CD14-positive monocyte (primary cell): Measurements from ENCODE around the gene KRT35. TPM values are rescaled to one million over a fixed set of nuclear protein-coding genes. Genes with fewer than 3 reads are reported as not detected.

Experiments used
- DNase-seq, 3 donors: peaks; one replicate each; pipeline ENCODE4 v3.0.0-alpha.2; 2011 to 2022
- H2AFZ ChIP-seq: 2 replicates; pipeline ENCODE4 v1.6.0; 2012; ENCODE audit warnings: mild to moderate bottlenecking, low read depth, low read length, inconsistent platforms; ENCODE audit not compliant: insufficient read depth, poor library complexity, severe bottlenecking
- H3K27ac ChIP-seq, 2 donors: 1 replicate in 1 of 2; 2 replicates in 1 of 2; pipeline ENCODE4 v1.5.1; 2012 to 2013; ENCODE audit warnings: low read length in 2 of 2, control low read depth in 1 of 2, inconsistent platforms in 1 of 2, low read depth in 1 of 2, mild to moderate bottlenecking in 1 of 2
- H3K27me3 ChIP-seq, 2 donors: one replicate each; pipeline versions ENCODE4 v1.6.0 to v1.6.1; 2011 to 2013; ENCODE audit warnings: low read length in 2 of 2; ENCODE audit not compliant: control insufficient read depth in 2 of 2, insufficient read depth in 2 of 2
- H3K36me3 ChIP-seq, 2 donors: replicated peaks in 1 of 2; 1 replicate in 1 of 2; 2 replicates in 1 of 2; pipeline versions ENCODE4 v1.5.1 to v1.6.1; 2012 to 2013; ENCODE audit warnings: low read length in 2 of 2, control low read depth in 1 of 2, inconsistent platforms in 1 of 2, mild to moderate bottlenecking in 1 of 2; ENCODE audit not compliant: insufficient read depth in 2 of 2, control insufficient read depth in 1 of 2
- H3K4me1 ChIP-seq, 2 donors: 1 replicate in 1 of 2; 2 replicates in 1 of 2; pipeline versions ENCODE4 v1.5.1 to v1.6.1; 2012 to 2013; ENCODE audit warnings: low read length in 2 of 2, control low read depth in 1 of 2, inconsistent platforms in 1 of 2, mild to moderate bottlenecking in 1 of 2, moderate library complexity in 1 of 2; ENCODE audit not compliant: insufficient read depth in 2 of 2, control insufficient read depth in 1 of 2
- H3K4me2 ChIP-seq: replicated peaks from 2 replicates; pipeline ENCODE3; 2012; ENCODE audit warnings: low read length, moderate library complexity, mild to moderate bottlenecking; ENCODE audit not compliant: poor library complexity, severe bottlenecking; ENCODE audit errors: extremely low read depth
- H3K4me3 ChIP-seq, 3 experiments: fragments of 200-600 bp in 1 of 3; sonication (generic) in 1 of 3; replicated peaks in 1 of 3; 1 replicate in 2 of 3; 2 replicates in 1 of 3; pipeline ENCODE4 v1.5.1; 2011 to 2013; ENCODE audit warnings: low read length in 3 of 3, mild to moderate bottlenecking in 3 of 3, control low read depth in 2 of 3, low read depth in 2 of 3, inconsistent platforms in 1 of 3, moderate library complexity in 1 of 3
- H3K79me2 ChIP-seq: 2 replicates; pipeline ENCODE4 v1.6.0; 2012; ENCODE audit warnings: mild to moderate bottlenecking, control low read depth, inconsistent platforms, low read length, moderate library complexity; ENCODE audit not compliant: insufficient read depth
- H3K9ac ChIP-seq: 2 replicates; pipeline ENCODE4 v1.6.0; 2017; ENCODE audit warnings: low read length, mild to moderate bottlenecking; ENCODE audit not compliant: insufficient read depth, poor library complexity, severe bottlenecking
- H3K9me3 ChIP-seq, 2 donors: replicated peaks in 1 of 2; 1 replicate in 1 of 2; 2 replicates in 1 of 2; pipeline versions ENCODE4 v1.5.1 to v1.6.1; 2012 to 2013; ENCODE audit warnings: low read length in 2 of 2, control low read depth in 1 of 2; ENCODE audit not compliant: control insufficient read depth in 1 of 2, insufficient read depth in 1 of 2
- H4K20me1 ChIP-seq: 2 replicates; pipeline ENCODE4 v1.6.0; 2012; ENCODE audit warnings: mild to moderate bottlenecking, low read length, control low read depth, moderate library complexity; ENCODE audit not compliant: insufficient read depth
- H3K27ac Mint-ChIP-seq, 7 donors: one replicate each; pipeline ENCODE4 v1.8.0; 2020; ENCODE audit warnings: mild to moderate bottlenecking in 7 of 7, mixed read lengths in 7 of 7, moderate library complexity in 6 of 7, inconsistent platforms in 2 of 7
- H3K27me3 Mint-ChIP-seq, 3 donors: one replicate each; pipeline ENCODE4 v1.8.0; 2021 to 2022; ENCODE audit warnings: low read depth in 3 of 3, mild to moderate bottlenecking in 3 of 3, mixed read lengths in 3 of 3, moderate library complexity in 3 of 3, inconsistent platforms in 1 of 3
- H3K36me3 Mint-ChIP-seq, 2 donors: one replicate each; pipeline ENCODE4 v1.8.0; 2020; ENCODE audit warnings: mixed read lengths in 2 of 2, inconsistent platforms in 1 of 2, mild to moderate bottlenecking in 1 of 2
- H3K4me1 Mint-ChIP-seq: one replicate; pipeline ENCODE4 v1.8.0; 2020; ENCODE audit warnings: mild to moderate bottlenecking, mixed read lengths
- H3K4me3 Mint-ChIP-seq, 2 donors: one replicate each; pipeline ENCODE4 v1.8.0; 2020; ENCODE audit warnings: mild to moderate bottlenecking in 2 of 2, mixed read lengths in 2 of 2, moderate library complexity in 1 of 2
- H3K9me3 Mint-ChIP-seq, 7 donors: one replicate each; pipeline ENCODE4 v1.8.0; 2020 to 2022; ENCODE audit warnings: mixed read lengths in 7 of 7, mild to moderate bottlenecking in 6 of 7, moderate library complexity in 6 of 7, inconsistent platforms in 2 of 7
- WGBS: methylation state at CpG from one replicate; pipeline ENCODE4 v1.1.5; 2013; ENCODE audit warnings: missing lambda C conversion rate; ENCODE audit not compliant: insufficient coverage; 5-methylcytosine and 5-hydroxymethylcytosine counted together
- intact Hi-C, 2 donors: fragments of 100-400 bp; cut with micrococcal nuclease; formaldehyde crosslinking; loops; one replicate each; pipeline versions ENCODE4 v1.15.0 to v1.15.1; 2023
- polyA plus RNA-seq, 3 donors: library from polyadenylated mRNA; depleted of rRNA in 1 of 3; unstranded in 2 of 3; stranded (reverse) in 1 of 3; fragments of 300-500 nt in 2 of 3; fragments of >200 nt in 1 of 3; fragmentation: Illumina TruSeq in 2 of 3; gene quantifications; 1 replicate in 2 of 3; 2 replicates in 1 of 3; pipeline ENCODE4 v1.2.3, GENCODE V29; 2012 to 2021
- TF ChIP-seq, protein P1 (sequence below): fragments of 200-600 bp; IDR thresholded peaks from one replicate; pipeline ENCODE4 v1.8.0; 2022; ENCODE audit warnings: antibody characterized with exemption, mild to moderate bottlenecking

Gene KRT35
- polyA plus RNA-seq, 3 donors, result not detected

DNA sequence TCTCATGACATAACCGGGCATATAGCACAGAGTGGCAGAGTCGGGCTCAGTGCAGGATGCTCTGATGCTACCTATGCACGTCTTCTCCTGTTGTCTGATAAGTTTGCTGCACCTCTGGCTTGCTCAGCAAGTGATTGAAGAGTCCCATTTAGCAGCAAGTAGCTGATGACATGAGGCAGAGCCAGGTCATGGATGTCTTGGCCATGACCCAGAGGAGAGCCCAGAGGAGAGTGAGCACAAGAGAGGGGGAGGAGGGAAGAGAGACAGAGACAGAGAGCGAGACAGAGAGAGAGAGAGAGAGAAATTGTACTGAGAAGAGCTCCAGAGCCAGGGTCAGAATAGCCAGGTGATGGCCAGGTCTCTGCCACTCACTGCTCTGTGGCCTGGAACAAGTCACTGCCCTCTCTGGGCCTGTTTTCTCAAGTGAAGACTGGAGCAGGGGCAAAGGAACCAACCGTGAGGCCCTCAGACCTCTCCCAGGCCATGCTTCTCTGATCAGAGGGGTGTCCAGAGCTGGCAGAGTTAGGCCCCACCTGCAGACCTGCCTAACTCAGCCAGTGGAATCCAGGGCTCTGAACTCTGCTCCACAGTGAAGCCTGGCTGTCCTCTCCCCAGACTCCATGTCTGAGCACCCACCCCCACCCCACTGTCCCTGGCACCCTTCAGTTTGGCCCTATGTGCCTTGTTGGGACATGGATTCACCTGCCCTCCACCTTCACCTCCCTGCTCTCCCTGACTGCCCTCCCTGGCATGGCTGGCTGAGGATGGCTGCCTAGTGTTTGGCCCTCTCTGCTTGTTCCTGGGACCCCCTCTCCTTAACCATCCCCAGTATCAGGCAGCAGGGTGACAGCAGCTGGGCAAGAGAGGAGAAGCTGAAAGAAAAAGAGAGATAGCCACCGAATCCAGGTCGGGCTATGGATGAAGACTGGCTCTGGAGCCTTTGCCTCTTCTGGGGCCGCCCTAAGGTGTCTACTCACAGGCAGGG, 4.3 kb upstream of the KRT35 start:
- Histone ChIP-seq H2AFZ (no peak overlapping the region), H3K79me2 (no peaks in the 10 kb centered on the region), H4K20me1 (no peaks in the 10 kb centered on the region), H3K4me2 (no peak overlapping the region), H3K27me3 (no peaks in the 10 kb centered on the region), H3K9me3 (no peaks in the 10 kb centered on the region), H3K27ac (no peak overlapping the region), H3K9ac (no peak overlapping the region), H3K4me3 (no peak overlapping the region), H3K4me1 (peaks cover 14 to 21% of the 10 kb centered on the region in 2 donors), H3K36me3 (no peaks in the 10 kb centered on the region)
- no peaks in the 10 kb centered on the region for H3K9me3 Mint-ChIP-seq
- TF ChIP-seq, protein P1, sequence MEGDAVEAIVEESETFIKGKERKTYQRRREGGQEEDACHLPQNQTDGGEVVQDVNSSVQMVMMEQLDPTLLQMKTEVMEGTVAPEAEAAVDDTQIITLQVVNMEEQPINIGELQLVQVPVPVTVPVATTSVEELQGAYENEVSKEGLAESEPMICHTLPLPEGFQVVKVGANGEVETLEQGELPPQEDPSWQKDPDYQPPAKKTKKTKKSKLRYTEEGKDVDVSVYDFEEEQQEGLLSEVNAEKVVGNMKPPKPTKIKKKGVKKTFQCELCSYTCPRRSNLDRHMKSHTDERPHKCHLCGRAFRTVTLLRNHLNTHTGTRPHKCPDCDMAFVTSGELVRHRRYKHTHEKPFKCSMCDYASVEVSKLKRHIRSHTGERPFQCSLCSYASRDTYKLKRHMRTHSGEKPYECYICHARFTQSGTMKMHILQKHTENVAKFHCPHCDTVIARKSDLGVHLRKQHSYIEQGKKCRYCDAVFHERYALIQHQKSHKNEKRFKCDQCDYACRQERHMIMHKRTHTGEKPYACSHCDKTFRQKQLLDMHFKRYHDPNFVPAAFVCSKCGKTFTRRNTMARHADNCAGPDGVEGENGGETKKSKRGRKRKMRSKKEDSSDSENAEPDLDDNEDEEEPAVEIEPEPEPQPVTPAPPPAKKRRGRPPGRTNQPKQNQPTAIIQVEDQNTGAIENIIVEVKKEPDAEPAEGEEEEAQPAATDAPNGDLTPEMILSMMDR, result no peak
- H3K36me3 Mint-ChIP-seq, result no peaks in the 10 kb centered on the region
- no peak for DNase-seq
- WGBS, result 91% methylated on average over 8 of the region's 8 CpGs
- H3K27ac Mint-ChIP-seq, result no peak overlapping the region
- H3K4me3 Mint-ChIP-seq, result peak overlapping the region in 1 of 2 donors; percentile 13
- peaks cover 18% of the 10 kb centered on the region for H3K4me1 Mint-ChIP-seq
- peaks cover 2 to 7% (median 6%) of the 10 kb centered on the region in 3 donors for H3K27me3 Mint-ChIP-seq
- intact Hi-C loops, result loop anchor here in 1 of 2 donors (5.0 kb wide), 1 partner anchor 62 kb away; no protein-coding TSS in a partner anchor

DNA sequence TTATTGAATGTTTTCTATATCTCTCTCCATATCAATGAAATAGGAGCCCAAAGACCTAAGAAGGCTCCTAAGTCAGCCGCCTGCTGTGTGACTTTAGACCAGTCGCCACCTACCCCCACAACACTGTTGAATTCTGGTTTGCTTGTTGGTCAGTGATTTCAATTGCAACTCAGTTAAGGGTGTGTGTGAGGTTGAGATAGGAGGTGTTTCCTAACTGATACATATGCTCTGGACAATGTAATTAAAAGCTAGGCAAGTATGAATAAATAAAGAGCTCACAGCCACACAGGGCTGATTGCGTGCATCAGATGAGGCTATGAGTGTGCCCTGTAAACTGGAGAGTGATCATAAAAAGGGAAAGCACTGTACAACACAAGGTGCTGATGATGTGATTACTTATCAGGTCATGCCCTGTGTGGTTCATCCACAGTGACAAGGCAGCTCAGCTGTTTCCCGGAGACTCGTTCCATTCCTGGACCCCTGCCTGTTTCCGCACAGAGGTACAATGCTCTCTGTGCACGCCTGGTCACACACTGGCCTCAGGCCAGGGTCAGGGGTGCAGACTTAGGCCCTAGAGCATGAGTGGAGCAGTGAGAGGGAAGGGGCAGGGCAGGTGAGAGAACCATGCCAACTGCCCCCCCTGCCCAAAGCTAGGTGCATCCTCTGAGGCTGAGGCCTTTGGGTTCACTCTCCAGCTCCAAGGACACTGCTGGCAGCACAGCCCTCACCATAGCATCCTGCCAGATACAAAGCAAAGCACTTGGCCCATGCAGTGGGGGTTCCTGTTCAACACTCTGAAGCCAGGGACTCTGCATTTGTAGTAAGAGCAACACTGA, 3.3 kb upstream of the KRT35 start:
- intact Hi-C loops, result no loop called here
- Histone ChIP-seq H3K79me2 (no peaks in the 10 kb centered on the region), H3K9me3 (no peaks in the 10 kb centered on the region), H2AFZ (no peak overlapping the region), H3K4me1 (peaks cover 12 to 17% of the 10 kb centered on the region in 2 donors), H3K4me3 (no peak overlapping the region), H3K4me2 (no peak overlapping the region), H3K27ac (no peak overlapping the region), H3K9ac (no peak overlapping the region), H3K36me3 (no peaks in the 10 kb centered on the region), H4K20me1 (no peaks in the 10 kb centered on the region), H3K27me3 (no peaks in the 10 kb centered on the region)
- 90% methylated on average over 5 of the region's 7 CpGs for WGBS
- Mint-ChIP-seq H3K4me1 (peaks cover 15% of the 10 kb centered on the region), H3K36me3 (no peaks in the 10 kb centered on the region), H3K27ac (no peak overlapping the region), H3K27me3 (peaks cover 3 to 8% (median 6%) of the 10 kb centered on the region in 3 donors), H3K4me3 (no peak overlapping the region), H3K9me3 (no peaks in the 10 kb centered on the region)
- TF ChIP-seq, protein P1, result no peak
- DNase-seq, result no peak
